H1 (cell line): ENCODE data around the gene STIMATE. TPM values are rescaled to one million over a fixed set of nuclear protein-coding genes. Genes with fewer than 3 reads are reported as not detected.
A peak's percentile ranks its signal among the peaks of the same experiment; 100 is the strongest.

Source experiments
- CTCF ChIA-PET: fragments of 300-600 bp; sonication (Branson Sonifier 250); formaldehyde crosslinking; loops from one replicate; lab custom pipeline; 2021; ENCODE audit not compliant: partially characterized antibody; lab: Charles Lee
- POLR2A ChIA-PET: fragments of 300-600 bp; sonication (Branson Sonifier 250); formaldehyde crosslinking; loops from one replicate; lab custom pipeline; 2021; ENCODE audit warnings: inconsistent platforms; ENCODE audit not compliant: partially characterized antibody; lab: Charles Lee
- DNase-seq, 2 experiments: peaks; one replicate each; pipeline versions ENCODE4 v3.0.0 to v3.0.0-alpha.2; 2010 to 2022; ENCODE audit warnings: low spot score in 2 of 2, low read depth in 1 of 2, mixed read lengths in 1 of 2
- FAIRE-seq: peaks from 2 replicates; lab custom pipeline; 2011; peaks lifted over from hg19 to GRCh38; lab: Jason Lieb, UNC
- H2AFZ ChIP-seq: 2 replicates; pipeline ENCODE4 v1.8.1; 2012; ENCODE audit warnings: low read length, inconsistent platforms
- H2AK5ac ChIP-seq: 2 replicates; pipeline ENCODE4 v1.6.1; 2013; ENCODE audit warnings: low read depth, low read length
- H2BK120ac ChIP-seq: replicated peaks from 2 replicates; pipeline ENCODE3; 2013; ENCODE audit warnings: low read depth, low read length, inconsistent platforms
- H2BK12ac ChIP-seq: 2 replicates; pipeline ENCODE4 v1.6.1; 2013; ENCODE audit warnings: low read depth, low read length
- H2BK15ac ChIP-seq: 2 replicates; pipeline ENCODE4 v1.6.1; 2013; ENCODE audit warnings: low read length
- H2BK20ac ChIP-seq: 2 replicates; pipeline ENCODE4 v1.6.1; 2013; ENCODE audit warnings: low read length
- H2BK5ac ChIP-seq: 2 replicates; pipeline ENCODE4 v1.6.1; 2013; ENCODE audit warnings: low read depth, low read length
- H3K14ac ChIP-seq: 2 replicates; pipeline ENCODE4 v1.6.1; 2013; ENCODE audit warnings: inconsistent platforms; ENCODE audit not compliant: insufficient read length
- H3K18ac ChIP-seq: 2 replicates; pipeline ENCODE4 v1.6.1; 2013; ENCODE audit warnings: low read length; ENCODE audit errors: extremely low read depth
- H3K23ac ChIP-seq: 2 replicates; pipeline ENCODE4 v1.6.1; 2013; ENCODE audit warnings: inconsistent platforms; ENCODE audit not compliant: insufficient read length
- H3K23me2 ChIP-seq: 2 replicates; pipeline ENCODE4 v1.6.1; 2013; ENCODE audit warnings: low read depth, low read length
- H3K27ac ChIP-seq: 2 replicates; pipeline ENCODE4 v1.6.1; 2011; ENCODE audit warnings: low read depth, low read length, inconsistent platforms
- H3K27me3 ChIP-seq, 4 experiments: replicated peaks in 1 of 4; 1 replicate in 1 of 4; 2 replicates in 3 of 4; pipeline versions ENCODE4 v1.6.1 to v1.8.1; 2011 to 2013; ENCODE audit warnings: low read length in 3 of 4, mild to moderate bottlenecking in 3 of 4, inconsistent platforms in 2 of 4, mixed read lengths in 2 of 4, moderate library complexity in 1 of 4; ENCODE audit not compliant: control insufficient read depth in 3 of 4, insufficient read depth in 3 of 4; ENCODE audit errors: extremely low read depth in 1 of 4
- H3K36me3 ChIP-seq, 4 experiments: 2 replicates each; pipeline versions ENCODE4 v1.6.1 to v1.8.1; 2011 to 2013; ENCODE audit warnings: mild to moderate bottlenecking in 4 of 4, low read length in 3 of 4, moderate library complexity in 2 of 4, control low read depth in 1 of 4, inconsistent platforms in 1 of 4; ENCODE audit not compliant: insufficient read depth in 4 of 4, control insufficient read depth in 2 of 4
- H3K4ac ChIP-seq: replicated peaks from 2 replicates; pipeline ENCODE3; 2013; ENCODE audit warnings: low read length, low read depth, mixed read lengths, inconsistent platforms; ENCODE audit not compliant: insufficient read length
- H3K4me1 ChIP-seq, 4 experiments: replicated peaks in 1 of 4; 1 replicate in 1 of 4; 2 replicates in 3 of 4; pipeline versions ENCODE4 v1.6.1 to v1.8.1; 2011 to 2013; ENCODE audit warnings: low read length in 3 of 4, inconsistent platforms in 2 of 4, mixed read lengths in 1 of 4; ENCODE audit not compliant: insufficient read depth in 4 of 4, control insufficient read depth in 3 of 4
- H3K4me2 ChIP-seq, 2 experiments: 2 replicates each; pipeline versions ENCODE4 v1.6.1 to v1.8.1; 2011 to 2013; ENCODE audit warnings: low read depth in 2 of 2, low read length in 2 of 2, control low read depth in 1 of 2, inconsistent platforms in 1 of 2, mild to moderate bottlenecking in 1 of 2; ENCODE audit not compliant: insufficient read depth in 1 of 2
- H3K4me3 ChIP-seq, 4 experiments: fragments of 200-600, 300-600 bp in 1 of 4; sonication (generic), shearing (Covaris generic), sonication (Bioruptor Twin) in 1 of 4; 2 replicates each; pipeline versions ENCODE4 v1.5.1 to v1.8.1; 2011 to 2016; ENCODE audit warnings: low read length in 4 of 4, low read depth in 3 of 4, control low read depth in 2 of 4, inconsistent platforms in 2 of 4, mild to moderate bottlenecking in 2 of 4, mixed read lengths in 1 of 4, moderate library complexity in 1 of 4; ENCODE audit not compliant: insufficient read depth in 2 of 4; ENCODE audit errors: extremely low read depth in 1 of 4
- H3K56ac ChIP-seq: replicated peaks from 2 replicates; pipeline ENCODE3; 2013; ENCODE audit warnings: low read depth, mild to moderate bottlenecking, mixed read lengths, low read length, inconsistent platforms; ENCODE audit not compliant: insufficient read length
- H3K79me1 ChIP-seq: 2 replicates; pipeline ENCODE4 v1.6.1; 2013; ENCODE audit warnings: low read depth, low read length, control low read depth
- H3K79me2 ChIP-seq, 2 experiments: 2 replicates each; pipeline versions ENCODE4 v1.6.1 to v1.8.1; 2012 to 2013; ENCODE audit warnings: low read length in 2 of 2, mild to moderate bottlenecking in 2 of 2, inconsistent platforms in 1 of 2; ENCODE audit not compliant: insufficient read depth in 2 of 2, control insufficient read depth in 1 of 2
- H3K9ac ChIP-seq, 4 experiments: replicated peaks in 1 of 4; 1 replicate in 1 of 4; 2 replicates in 3 of 4; pipeline versions ENCODE4 v1.6.1 to v1.8.1; 2011 to 2013; ENCODE audit warnings: low read depth in 3 of 4, low read length in 3 of 4, control low read depth in 2 of 4, mild to moderate bottlenecking in 2 of 4, moderate library complexity in 2 of 4, inconsistent platforms in 1 of 4; ENCODE audit errors: extremely low read depth in 1 of 4
- H3K9me3 ChIP-seq, 2 experiments: 2 replicates each; pipeline versions ENCODE4 v1.6.1 to v1.8.1; 2012 to 2013; ENCODE audit warnings: mild to moderate bottlenecking in 2 of 2, moderate library complexity in 2 of 2, control low read depth in 1 of 2, inconsistent platforms in 1 of 2, low read depth in 1 of 2, low read length in 1 of 2, mixed read lengths in 1 of 2; ENCODE audit not compliant: insufficient read depth in 2 of 2
- H4K20me1 ChIP-seq, 2 experiments: replicated peaks in 1 of 2; 2 replicates each; pipeline versions ENCODE3 to v1.8.1; 2011 to 2013; ENCODE audit warnings: inconsistent platforms in 2 of 2, low read length in 2 of 2, mild to moderate bottlenecking in 1 of 2; ENCODE audit not compliant: insufficient read depth in 2 of 2, control insufficient read depth in 1 of 2
- H4K5ac ChIP-seq: 2 replicates; pipeline ENCODE4 v1.6.1; 2013; ENCODE audit warnings: low read length, low read depth, mixed read lengths, inconsistent platforms; ENCODE audit not compliant: insufficient read length
- H4K8ac ChIP-seq: 2 replicates; pipeline ENCODE4 v1.8.0; 2013; ENCODE audit warnings: mild to moderate bottlenecking, moderate library complexity, low read length, inconsistent platforms; ENCODE audit not compliant: insufficient read depth; ENCODE audit errors: extremely low read depth
- H4K91ac ChIP-seq: replicated peaks from 2 replicates; pipeline ENCODE3; 2013; ENCODE audit warnings: low read length, mixed read lengths, inconsistent platforms; ENCODE audit not compliant: insufficient read length
- SP2 ChIP-seq: IDR thresholded peaks from 2 replicates; pipeline ENCODE4 v1.6.1; 2012; ENCODE audit warnings: mild to moderate bottlenecking, low read length, inconsistent platforms
- WGBS, 2 experiments: shearing (Covaris generic) in 1 of 2; methylation state at CpG; one replicate each; pipeline versions ENCODE4 v1.1.6 to v1.1.7; 2013 to 2015; ENCODE audit warnings: low lambda C conversion rate in 2 of 2, mixed read lengths in 2 of 2, inconsistent platforms in 1 of 2, low coverage in 1 of 2, missing lambda C conversion rate in 1 of 2; ENCODE audit not compliant: insufficient replicate concordance in 2 of 2, insufficient coverage in 1 of 2, insufficient read length in 1 of 2; ENCODE audit errors: extremely low coverage in 1 of 2, missing lambda C conversion rate in 1 of 2; 5-methylcytosine and 5-hydroxymethylcytosine counted together
- polyA plus RNA-seq, 7 experiments: library from polyadenylated mRNA; depleted of rRNA in 3 of 7; stranded (reverse) in 5 of 7; unstranded in 2 of 7; fragments of >200 nt in 5 of 7; fragments of 200-250 nt in 2 of 7; gene quantifications; 1 replicate in 5 of 7; 2 replicates in 1 of 7; 4 replicates in 1 of 7; pipeline versions ENCODE4 v1.2.1 to v1.2.3, GENCODE V29; 2011 to 2013; ENCODE audit warnings: missing spikeins in 2 of 7, mixed read lengths in 2 of 7
- total RNA-seq: library from RNA; stranded (reverse); fragmentation: NEBNext Ultra II Directional; extraction: Animal tissue kit (Norgen Biotek cat#: 25700); gene quantifications from 2 replicates; pipeline ENCODE4 v1.2.1, GENCODE V29; 2021

Gene STIMATE
- total and polyA plus RNA-seq, 2 of the 8 experiments (the other 6 are each of a cell fraction or from before 2014, with no cell fraction given), result 17.5 to 22.1 TPM

- Histone ChIP-seq H4K91ac (no peak overlapping the region), H3K79me1 (no peaks in the 10 kb centered on the region), H3K9me3 (no peaks in the 10 kb centered on the region), H3K27me3 (no peaks in the 10 kb centered on the region), H3K4ac (no peak overlapping the region), H4K5ac (no peak overlapping the region), H3K23me2 (no peaks in the 10 kb centered on the region), H2BK120ac (no peak overlapping the region), H2AK5ac (no peak overlapping the region), H2BK20ac (no peak overlapping the region), H3K23ac (no peak overlapping the region), H2BK15ac (no peak overlapping the region), H3K4me2 (no peak overlapping the region), H2BK5ac (no peak overlapping the region), H3K18ac (no peak overlapping the region), H2BK12ac (no peak overlapping the region), H2AFZ (no peak overlapping the region), H3K4me3 (no peak overlapping the region), H4K8ac (peak overlapping the region; percentile 35; the same call in 1 of the 2 replicates), H3K9ac (no peak overlapping the region), H3K36me3 (no peaks in the 10 kb centered on the region), H3K4me1 (no peaks in the 10 kb centered on the region), H3K56ac (no peak overlapping the region), H3K27ac (no peak overlapping the region), H4K20me1 (peaks cover 0 to 3% of the 10 kb centered on the region in 2 experiments), H3K79me2 (no peaks in the 10 kb centered on the region), H3K14ac (no peak overlapping the region)
- ChIA-PET CTCF (interaction anchor here (0.9 to 2.3 kb wide), 4 partner anchors 10 to 38 kb away, joined by 3 to 16 read pairs (median 4); no protein-coding TSS in a partner anchor), POLR2A (interaction anchor here (0.8 to 1.5 kb wide), 3 partner anchors 10 to 18 kb away, joined by 3 to 4 read pairs (median 3); partner anchors contain the start of gene NEK4)
- DNase-seq, result no peak
- WGBS, 2 experiments, result 84% methylated on average over 15 of the region's 16 CpGs; no CpG with 5 or more reads in 1 of the 2 experiments
- no peak for TF ChIP-seq SP2
- no peak for FAIRE-seq
These were observed 108.2 kb downstream of the STIMATE start for GRCh38 chr3:52788890-52789745.
